ENCODE results near the gene LPGAT1. TPM values are rescaled to one million over a fixed set of nuclear protein-coding genes. Genes with fewer than 3 reads are reported as not detected.

Gene LPGAT1
- total RNA-seq, 1 donor from 2014 or later, result 35.3 TPM

GRCh38 chr1:211822677-211823407 is 7.7 kb downstream of the LPGAT1 start:
- peaks cover 12% of the 10 kb centered on the region for H3K4me1 Mint-ChIP-seq (ENCODE audit: low read depth)

DNA sequence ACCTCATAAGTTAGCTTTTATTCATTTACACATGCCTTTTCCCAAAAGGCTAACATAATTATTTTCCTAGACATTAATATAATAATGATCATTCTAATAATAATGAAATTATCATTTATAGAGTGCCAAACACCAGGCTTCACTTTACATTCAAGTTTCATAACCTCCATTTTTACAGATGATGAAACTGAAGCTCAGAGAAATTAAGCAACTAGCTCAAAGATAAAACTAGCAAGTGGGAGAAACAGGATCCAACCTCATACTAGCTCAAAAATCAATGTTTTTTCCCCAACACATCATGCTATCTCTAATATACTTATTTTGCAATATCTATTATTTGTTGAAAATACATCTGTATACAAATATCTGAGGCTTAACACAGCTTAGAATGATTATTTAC is 14.0 kb downstream of the LPGAT1 start:
- H3K4me1 Mint-ChIP-seq (ENCODE audit: low read depth), result peaks cover 4% of the 10 kb centered on the region
- intact Hi-C loops (cut with micrococcal nuclease), result no loop called here
- H3K4me3 Mint-ChIP-seq, result no peak overlapping the region
- DNase-seq (ENCODE audit: low spot score), result no peak
- no peaks in the 10 kb centered on the region for H3K9me3 Mint-ChIP-seq
- H3K27ac Mint-ChIP-seq, result no peak overlapping the region
- H3K36me3 Mint-ChIP-seq (ENCODE audit: low read depth), result peaks cover 14% of the 10 kb centered on the region
- H3K27me3 Mint-ChIP-seq (ENCODE audit: insufficient read depth), result no peaks in the 10 kb centered on the region

More at GRCh38 chr1:211822677-211823407, 7.7 kb downstream of the LPGAT1 start:
- no peaks in the 10 kb centered on the region for H3K9me3 Mint-ChIP-seq
- no peak for DNase-seq (ENCODE audit: low spot score)
- H3K4me3 Mint-ChIP-seq, result no peak overlapping the region
- H3K36me3 Mint-ChIP-seq (ENCODE audit: low read depth), result peaks cover 29% of the 10 kb centered on the region
- H3K27ac Mint-ChIP-seq, result no peak overlapping the region
- intact Hi-C loops (cut with micrococcal nuclease), result no loop called here
- H3K27me3 Mint-ChIP-seq (ENCODE audit: insufficient read depth), result no peaks in the 10 kb centered on the region

GRCh38 chr1:211814313-211814712 is 16.2 kb downstream of the LPGAT1 start:
- intact Hi-C loops (cut with micrococcal nuclease), result no loop called here
- H3K27me3 Mint-ChIP-seq (ENCODE audit: insufficient read depth), result no peaks in the 10 kb centered on the region
- DNase-seq (ENCODE audit: low spot score), result no peak
- no peak overlapping the region for H3K4me3 Mint-ChIP-seq
- H3K27ac Mint-ChIP-seq, result no peak overlapping the region
- no peaks in the 10 kb centered on the region for H3K9me3 Mint-ChIP-seq
- peaks cover 4% of the 10 kb centered on the region for H3K4me1 Mint-ChIP-seq (ENCODE audit: low read depth)
- H3K36me3 Mint-ChIP-seq (ENCODE audit: low read depth), result peaks cover 17% of the 10 kb centered on the region

DNA sequence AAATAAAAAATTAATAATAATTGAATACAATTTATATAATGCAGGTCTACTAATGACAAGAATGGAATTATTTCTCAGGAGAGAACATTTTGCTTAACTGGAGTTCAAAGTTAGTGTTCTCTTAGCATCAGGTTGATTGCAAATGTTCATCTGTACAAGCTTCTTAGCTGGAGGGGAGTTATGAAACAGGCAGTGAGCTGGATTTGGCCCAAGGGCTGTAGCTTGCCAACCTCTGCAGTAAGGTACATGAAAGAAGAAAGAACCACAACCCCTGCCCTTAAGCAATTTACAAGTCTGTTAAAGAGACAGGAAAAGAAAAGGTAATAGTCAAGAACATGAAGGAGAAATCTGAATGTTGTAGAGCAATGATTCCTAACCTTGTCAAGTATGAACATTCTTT is 17.0 kb downstream of the LPGAT1 start:
- Mint-ChIP-seq H3K4me1 (ENCODE audit: low read depth) (peaks cover 4% of the 10 kb centered on the region), H3K36me3 (ENCODE audit: low read depth) (peaks cover 19% of the 10 kb centered on the region), H3K27ac (no peak overlapping the region), H3K9me3 (no peaks in the 10 kb centered on the region), H3K27me3 (ENCODE audit: insufficient read depth) (no peaks in the 10 kb centered on the region), H3K4me3 (no peak overlapping the region)
- no peak for DNase-seq (ENCODE audit: low spot score)
- intact Hi-C loops (cut with micrococcal nuclease), result no loop called here

GRCh38 chr1:211812584-211812983 is 18.0 kb downstream of the LPGAT1 start:
- Mint-ChIP-seq H3K27ac (no peak overlapping the region), H3K36me3 (ENCODE audit: low read depth) (peaks cover 22% of the 10 kb centered on the region), H3K4me3 (no peak overlapping the region), H3K4me1 (ENCODE audit: low read depth) (peaks cover 4% of the 10 kb centered on the region), H3K9me3 (no peaks in the 10 kb centered on the region), H3K27me3 (ENCODE audit: insufficient read depth) (no peaks in the 10 kb centered on the region)
- no peak for DNase-seq (ENCODE audit: low spot score)
- intact Hi-C loops (cut with micrococcal nuclease), result no loop called here

GRCh38 chr1:211811848-211812247 is 18.7 kb downstream of the LPGAT1 start:
- no peaks in the 10 kb centered on the region for H3K27me3 Mint-ChIP-seq (ENCODE audit: insufficient read depth)
- no peak overlapping the region for H3K27ac Mint-ChIP-seq
- peaks cover 10% of the 10 kb centered on the region for H3K4me1 Mint-ChIP-seq (ENCODE audit: low read depth)
- intact Hi-C loops (cut with micrococcal nuclease), result no loop called here
- H3K9me3 Mint-ChIP-seq, result no peaks in the 10 kb centered on the region
- peaks cover 29% of the 10 kb centered on the region for H3K36me3 Mint-ChIP-seq (ENCODE audit: low read depth)
- no peak overlapping the region for H3K4me3 Mint-ChIP-seq
- no peak for DNase-seq (ENCODE audit: low spot score)

DNA sequence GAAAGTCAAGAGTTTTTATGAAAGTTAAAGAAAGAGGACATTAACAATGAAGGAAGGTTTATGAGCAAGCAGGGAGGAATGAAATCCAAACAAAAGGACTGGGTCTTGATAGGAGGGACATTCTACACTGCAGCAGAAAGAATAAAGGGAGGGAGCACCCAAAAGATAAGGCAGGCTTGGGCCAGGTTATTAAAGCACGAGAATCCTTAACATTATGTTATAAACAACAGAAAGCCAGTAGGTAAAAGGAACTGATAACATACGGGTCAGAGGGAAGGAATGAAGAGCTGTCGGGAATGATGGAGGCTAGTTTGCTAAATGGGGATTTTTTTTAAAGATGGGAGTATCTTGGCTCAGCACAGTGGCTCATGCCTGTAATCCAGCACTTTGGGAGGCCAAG is 19.4 kb downstream of the LPGAT1 start:
- Mint-ChIP-seq H3K4me1 (ENCODE audit: low read depth) (peaks cover 10% of the 10 kb centered on the region), H3K36me3 (ENCODE audit: low read depth) (peaks cover 31% of the 10 kb centered on the region), H3K27me3 (ENCODE audit: insufficient read depth) (no peaks in the 10 kb centered on the region), H3K9me3 (peaks cover 3% of the 10 kb centered on the region), H3K4me3 (no peak overlapping the region), H3K27ac (no peak overlapping the region)
- no peak for DNase-seq (ENCODE audit: low spot score)
- intact Hi-C loops (cut with micrococcal nuclease), result no loop called here

DNA sequence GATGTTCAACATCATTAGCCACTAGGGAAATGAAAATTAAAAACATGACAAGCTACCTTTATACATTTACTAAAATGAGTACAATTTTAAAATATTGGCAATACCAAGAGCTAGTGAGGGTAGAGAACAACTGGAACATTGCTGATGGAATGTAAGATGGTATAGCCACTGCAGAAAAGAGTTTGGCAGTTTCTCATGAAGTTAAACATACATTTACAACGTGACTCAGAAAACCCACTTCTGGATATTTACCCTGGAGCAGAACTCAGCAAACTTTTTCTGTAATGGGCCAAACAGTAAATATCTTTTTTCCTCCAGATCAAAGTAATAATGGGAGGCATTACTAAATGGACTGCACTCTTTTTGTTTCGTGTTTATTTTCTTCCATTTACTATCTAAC is 22.1 kb downstream of the LPGAT1 start:
- intact Hi-C loops (cut with micrococcal nuclease), result no loop called here
- DNase-seq (ENCODE audit: low spot score), result no peak
- H3K27ac Mint-ChIP-seq, result no peak overlapping the region
- H3K4me1 Mint-ChIP-seq (ENCODE audit: low read depth), result peaks cover 10% of the 10 kb centered on the region
- H3K27me3 Mint-ChIP-seq (ENCODE audit: insufficient read depth), result no peaks in the 10 kb centered on the region
- no peak overlapping the region for H3K4me3 Mint-ChIP-seq
- peaks cover 8% of the 10 kb centered on the region for H3K9me3 Mint-ChIP-seq
- peaks cover 38% of the 10 kb centered on the region for H3K36me3 Mint-ChIP-seq (ENCODE audit: low read depth)

GRCh38 chr1:211804915-211805314 is 25.6 kb downstream of the LPGAT1 start:
- no peak overlapping the region for H3K27ac Mint-ChIP-seq
- no peak overlapping the region for H3K4me3 Mint-ChIP-seq
- no peaks in the 10 kb centered on the region for H3K27me3 Mint-ChIP-seq (ENCODE audit: insufficient read depth)
- H3K4me1 Mint-ChIP-seq (ENCODE audit: low read depth), result peaks cover 6% of the 10 kb centered on the region
- intact Hi-C loops (cut with micrococcal nuclease), result no loop called here
- DNase-seq (ENCODE audit: low spot score), result no peak
- H3K36me3 Mint-ChIP-seq (ENCODE audit: low read depth), result peaks cover 45% of the 10 kb centered on the region
- H3K9me3 Mint-ChIP-seq, result peaks cover 32% of the 10 kb centered on the region

- intact Hi-C loops (cut with micrococcal nuclease), result no loop called here
- H3K4me1 Mint-ChIP-seq (ENCODE audit: low read depth), result no peaks in the 10 kb centered on the region
- peaks cover 28% of the 10 kb centered on the region for H3K9me3 Mint-ChIP-seq
- no peak overlapping the region for H3K27ac Mint-ChIP-seq
- no peak overlapping the region for H3K4me3 Mint-ChIP-seq
- H3K27me3 Mint-ChIP-seq (ENCODE audit: insufficient read depth), result no peaks in the 10 kb centered on the region
- H3K36me3 Mint-ChIP-seq (ENCODE audit: low read depth), result peaks cover 34% of the 10 kb centered on the region
- DNase-seq (ENCODE audit: low spot score), result no peak
Observed at GRCh38 chr1:211800925-211801607, 29.5 kb downstream of the LPGAT1 start.

DNA sequence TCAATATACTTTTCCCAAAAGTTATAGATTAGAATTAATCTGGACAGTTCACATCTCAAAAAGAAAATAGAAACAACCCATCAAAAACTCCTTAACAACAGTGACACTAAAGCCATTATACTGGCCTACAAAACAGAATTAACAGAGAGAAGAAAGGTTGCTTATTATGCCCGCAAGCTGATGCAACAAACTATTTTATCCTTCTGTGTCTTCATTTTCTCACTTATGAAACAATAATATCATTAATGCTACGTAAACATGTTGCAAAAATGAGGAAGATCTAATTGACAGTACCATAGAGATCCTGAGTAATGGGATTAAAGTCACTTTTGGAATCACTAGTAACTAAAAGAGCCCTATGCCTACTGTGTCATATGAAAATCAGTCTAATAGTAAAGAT is 32.6 kb downstream of the LPGAT1 start:
- no peaks in the 10 kb centered on the region for H3K27me3 Mint-ChIP-seq (ENCODE audit: insufficient read depth)
- no peak overlapping the region for H3K4me3 Mint-ChIP-seq
- peaks cover 29% of the 10 kb centered on the region for H3K36me3 Mint-ChIP-seq (ENCODE audit: low read depth)
- H3K9me3 Mint-ChIP-seq, result peaks cover 19% of the 10 kb centered on the region
- H3K4me1 Mint-ChIP-seq (ENCODE audit: low read depth), result no peaks in the 10 kb centered on the region
- intact Hi-C loops (cut with micrococcal nuclease), result no loop called here
- H3K27ac Mint-ChIP-seq, result no peak overlapping the region
- DNase-seq (ENCODE audit: low spot score), result no peak

DNA sequence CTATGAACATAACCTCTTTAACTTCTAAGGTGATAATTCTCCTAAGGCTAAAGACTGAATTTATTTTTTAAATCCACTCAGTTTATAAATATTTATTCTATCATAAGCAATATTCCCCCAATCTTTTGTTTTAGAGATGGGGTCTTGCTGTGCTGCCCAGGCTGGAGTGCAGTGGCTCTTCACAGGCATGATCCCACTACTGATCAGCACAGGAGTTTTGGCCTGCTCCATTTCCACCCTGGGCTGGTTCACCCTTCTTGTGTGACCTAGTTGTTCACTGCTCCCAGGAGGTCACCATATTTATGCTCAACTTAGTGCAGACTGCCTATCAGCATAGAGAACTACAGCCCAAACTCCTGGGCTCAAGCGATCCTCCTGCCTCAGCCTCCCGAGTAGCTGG is 38.6 kb downstream of the LPGAT1 start:
- H3K9me3 Mint-ChIP-seq, result no peaks in the 10 kb centered on the region
- no peaks in the 10 kb centered on the region for H3K4me1 Mint-ChIP-seq (ENCODE audit: low read depth)
- peaks cover 24% of the 10 kb centered on the region for H3K36me3 Mint-ChIP-seq (ENCODE audit: low read depth)
- H3K4me3 Mint-ChIP-seq, result no peak overlapping the region
- intact Hi-C loops (cut with micrococcal nuclease), result no loop called here
- DNase-seq (ENCODE audit: low spot score), result no peak
- H3K27me3 Mint-ChIP-seq (ENCODE audit: insufficient read depth), result no peaks in the 10 kb centered on the region
- H3K27ac Mint-ChIP-seq, result no peak overlapping the region

DNA sequence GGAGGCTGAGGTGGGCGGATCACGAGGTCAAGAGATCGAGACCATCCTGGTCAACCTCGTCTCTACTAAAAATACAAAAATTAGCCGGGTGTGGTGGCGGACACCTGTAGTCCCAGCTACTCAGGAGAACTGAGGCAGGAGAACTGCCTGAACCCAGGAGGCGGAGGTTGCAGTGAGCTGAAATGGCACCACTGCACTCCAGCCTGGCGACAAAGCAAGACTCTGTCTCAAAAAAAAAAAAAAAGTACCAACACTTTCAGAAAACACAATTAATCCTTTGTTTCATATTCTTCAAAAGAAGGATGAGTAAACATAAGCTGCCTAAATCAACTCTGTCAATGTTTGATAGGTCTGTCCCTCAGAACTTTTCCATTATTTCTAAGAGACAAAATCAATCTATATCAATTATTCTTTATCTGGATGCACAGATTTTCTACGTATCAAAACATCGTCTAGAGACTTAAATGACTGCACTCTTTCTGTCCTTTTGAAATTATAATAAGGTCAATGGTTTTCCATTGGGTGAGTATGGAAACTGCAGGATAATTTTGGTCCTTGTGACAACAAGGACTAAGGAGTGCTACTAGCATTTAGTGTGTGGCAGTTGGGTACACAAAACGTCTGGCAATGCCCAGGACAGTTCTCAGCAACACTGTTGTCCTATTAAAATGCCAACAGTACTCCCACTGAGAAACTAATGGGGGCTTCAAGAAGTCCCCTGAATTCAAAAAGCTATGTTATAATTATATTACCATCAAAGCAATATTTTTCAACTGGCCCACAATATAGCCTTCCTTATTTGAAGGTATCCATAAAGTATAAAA is 40.7 kb downstream of the LPGAT1 start:
- Mint-ChIP-seq H3K27me3 (ENCODE audit: insufficient read depth) (no peaks in the 10 kb centered on the region), H3K9me3 (no peaks in the 10 kb centered on the region), H3K4me1 (ENCODE audit: low read depth) (no peaks in the 10 kb centered on the region), H3K27ac (no peak overlapping the region), H3K4me3 (no peak overlapping the region), H3K36me3 (ENCODE audit: low read depth) (peaks cover 21% of the 10 kb centered on the region)
- intact Hi-C loops (cut with micrococcal nuclease), result no loop called here
- DNase-seq (ENCODE audit: low spot score), result no peak

All from activated T-helper 1 cell treated with anti-CD3 and anti-CD28 coated beads, Interleukin-12 subunit alpha, Interleukin-12 subunit beta, Interleukin-2, Interleukin-4 antibody, amounts not matched to agents 30 ng/mL and 10 ng/mL and 1 ng/mL, durations not matched to agents 14 hours and 24 hours and 36 hours (primary cell).